Gastrocnemius medialis (tissue), 4 donors: ENCODE measurements around the gene APP.

Experiments used
- CTCF ChIP-seq, 5 experiments: fragments of 450-650 bp in 3 of 5; fragments of 200-600 bp in 2 of 5; sonication (generic) in 2 of 5; IDR thresholded peaks in 4 of 5; conservative IDR thresholded peaks in 1 of 5; 1 replicate in 4 of 5; 2 replicates in 1 of 5; pipeline ENCODE4 v1.5.1; 2016 to 2019; ENCODE audit warnings: antibody characterized with exemption in 5 of 5, mild to moderate bottlenecking in 3 of 5, moderate library complexity in 3 of 5
- POLR2A ChIP-seq, 2 donors: fragments of 450-650 bp; IDR thresholded peaks; one replicate each; pipeline ENCODE4 v1.6.1; 2017; ENCODE audit warnings: antibody characterized with exemption in 2 of 2, mild to moderate bottlenecking in 2 of 2, moderate library complexity in 2 of 2

GRCh38 chr21:26140164-26140579 is 30.4 kb downstream of the APP start:
- TF ChIP-seq CTCF (IDR thresholded peaks at IDR 0.05 in 4 of 5, conservative IDR thresholded peaks at IDR 0.05 in 1 of 5), result no peak
- TF ChIP-seq POLR2A (IDR thresholded peaks at IDR 0.05), result no peak
